Measurements from ENCODE around the gene SMAD6.
A peak's percentile ranks its signal among the peaks of the same experiment; 100 is the strongest.

DNA sequence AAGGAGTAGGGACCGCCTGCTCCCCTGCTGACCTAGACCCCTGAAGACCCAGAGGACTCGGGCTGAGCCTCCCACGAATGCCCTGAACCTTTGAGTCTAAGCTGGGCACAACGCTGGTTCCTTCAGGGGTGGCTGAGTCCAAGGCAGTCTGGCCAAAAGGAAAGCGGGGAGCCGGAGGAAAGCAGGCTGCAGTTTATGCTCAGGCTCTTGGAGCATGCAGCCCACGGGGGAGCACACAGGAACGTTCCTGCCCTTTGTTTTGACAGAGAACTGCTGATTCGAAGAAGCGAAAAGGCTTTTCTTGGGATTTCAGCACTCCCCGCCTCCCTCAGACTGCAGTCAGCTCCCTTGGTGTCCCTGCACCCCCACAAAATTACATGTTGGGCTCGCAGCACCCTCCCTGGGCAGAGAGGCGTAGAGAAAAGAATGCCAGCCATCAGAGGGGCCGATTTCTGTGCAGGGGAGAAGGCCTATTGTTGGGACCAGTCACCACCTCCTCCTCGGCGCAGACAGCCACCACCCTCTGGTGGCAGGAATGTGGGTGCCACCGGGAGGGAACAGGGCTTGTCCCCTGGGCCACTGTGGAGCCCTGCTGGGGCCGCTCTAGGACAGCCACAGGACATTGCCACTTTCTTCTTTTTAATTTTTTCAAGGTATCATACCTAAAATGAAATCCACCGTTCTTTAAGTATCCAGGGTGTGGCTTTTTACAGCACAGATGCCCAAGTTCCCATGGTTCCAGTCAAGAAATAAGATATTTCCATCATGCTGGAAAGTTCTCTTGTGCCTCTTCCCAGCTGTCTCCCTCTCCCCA lies 72.2 kb downstream of the SMAD6 start:
- TF ChIP-seq, protein P1, sequence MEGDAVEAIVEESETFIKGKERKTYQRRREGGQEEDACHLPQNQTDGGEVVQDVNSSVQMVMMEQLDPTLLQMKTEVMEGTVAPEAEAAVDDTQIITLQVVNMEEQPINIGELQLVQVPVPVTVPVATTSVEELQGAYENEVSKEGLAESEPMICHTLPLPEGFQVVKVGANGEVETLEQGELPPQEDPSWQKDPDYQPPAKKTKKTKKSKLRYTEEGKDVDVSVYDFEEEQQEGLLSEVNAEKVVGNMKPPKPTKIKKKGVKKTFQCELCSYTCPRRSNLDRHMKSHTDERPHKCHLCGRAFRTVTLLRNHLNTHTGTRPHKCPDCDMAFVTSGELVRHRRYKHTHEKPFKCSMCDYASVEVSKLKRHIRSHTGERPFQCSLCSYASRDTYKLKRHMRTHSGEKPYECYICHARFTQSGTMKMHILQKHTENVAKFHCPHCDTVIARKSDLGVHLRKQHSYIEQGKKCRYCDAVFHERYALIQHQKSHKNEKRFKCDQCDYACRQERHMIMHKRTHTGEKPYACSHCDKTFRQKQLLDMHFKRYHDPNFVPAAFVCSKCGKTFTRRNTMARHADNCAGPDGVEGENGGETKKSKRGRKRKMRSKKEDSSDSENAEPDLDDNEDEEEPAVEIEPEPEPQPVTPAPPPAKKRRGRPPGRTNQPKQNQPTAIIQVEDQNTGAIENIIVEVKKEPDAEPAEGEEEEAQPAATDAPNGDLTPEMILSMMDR (conservative IDR thresholded peaks at IDR 0.05; ENCODE audit: low read depth, low read length): peak; percentile 94
- TF ChIP-seq EZH2 (IDR thresholded peaks at IDR 0.05; ENCODE audit: low read length, unreplicated experiment): no peak
